Measurements from ENCODE around the gene CC2D2B. TPM values are rescaled to one million over a fixed set of nuclear protein-coding genes. Genes with fewer than 3 reads are reported as not detected.
"Not testable (repeated sequence)": the region's sequence is repeated elsewhere in the genome, so short reads cannot be mapped to it uniquely, and the experiment has no call there.

The CC2D2B gene
- total and polyA plus RNA-seq, 4 donors = 0.13 to 12.2 (median 7.2) TPM

DNA sequence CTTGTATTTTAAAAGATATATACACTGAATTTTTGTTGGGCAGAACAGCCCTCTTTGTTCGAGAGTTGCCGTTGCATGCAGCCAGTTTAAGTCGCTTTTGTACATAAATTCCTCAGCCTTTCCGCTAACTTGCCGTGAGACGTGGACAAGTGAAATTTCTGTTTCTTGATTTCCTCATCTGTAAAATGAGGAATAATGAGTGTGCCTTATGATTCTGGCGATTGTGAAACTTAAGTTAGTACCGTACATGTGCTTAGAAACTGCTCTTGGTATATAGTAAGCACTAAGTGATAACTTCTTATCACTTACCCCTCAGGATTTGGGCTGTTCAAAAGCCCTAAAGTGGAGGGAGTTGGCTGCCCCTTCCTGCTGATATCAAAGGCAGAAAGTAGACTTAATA, 137.0 kb downstream of the CC2D2B start:
- DNase-seq (no peak), ATAC-seq (ENCODE audit: low FRiP score) (no peak)
- Histone ChIP-seq H3K36me3 (ENCODE audit: control insufficient read depth in 1 of 2, insufficient read depth in 2 of 2, low read length in 1 of 2) (no peaks in the 10 kb centered on the region), H3K4me3 (ENCODE audit: low read length in 2 of 2) (peak overlapping the region in 1 of 2 donors; percentile 78), H3K9me3 (ENCODE audit: control insufficient read depth, low read length) (no peaks in the 10 kb centered on the region), H3K27me3 (ENCODE audit: control insufficient read depth in 1 of 2, insufficient read depth in 2 of 2, low read length in 1 of 2) (no peaks in the 10 kb centered on the region), H3K4me1 (ENCODE audit: control insufficient read depth in 1 of 2, insufficient read depth in 2 of 2, low read length in 2 of 2) (peaks cover 0 to 2% of the 10 kb centered on the region in 2 donors), H3K27ac (ENCODE audit: low read depth in 1 of 2, low read length in 2 of 2) (no peak overlapping the region)
- intact Hi-C loops (cut with DNase I) = loop anchor here in 1 of 2 donors (5.0 kb wide), 1 partner anchor 788 kb away; the partner anchor contains the start of gene LCOR
- 28 to 40% methylated on average over 8 of the region's 8 CpGs for WGBS, 2 donors

- no peaks in the 10 kb centered on the region for H3K27me3 ChIP-seq (ENCODE audit: control insufficient read depth in 1 of 2, insufficient read depth in 2 of 2, low read length in 1 of 2)
- H3K9me3 ChIP-seq (ENCODE audit: control insufficient read depth, low read length) = no peaks in the 10 kb centered on the region
- DNase-seq = no peak
- no peaks in the 10 kb centered on the region for H3K36me3 ChIP-seq (ENCODE audit: control insufficient read depth in 1 of 2, insufficient read depth in 2 of 2, low read length in 1 of 2)
- 94 to 98% methylated on average over 1 of the region's 1 CpG for WGBS, 2 donors
- ATAC-seq (ENCODE audit: low FRiP score) = no peak
- H3K27ac ChIP-seq (ENCODE audit: low read depth in 1 of 2, low read length in 2 of 2) = no peak overlapping the region
- no peak overlapping the region for H3K4me3 ChIP-seq (ENCODE audit: low read length in 2 of 2)
- H3K4me1 ChIP-seq (ENCODE audit: control insufficient read depth in 1 of 2, insufficient read depth in 2 of 2, low read length in 2 of 2) = peaks cover 0 to 2% of the 10 kb centered on the region in 2 donors
- intact Hi-C loops (cut with DNase I) = no loop called here
Observed at GRCh38 chr10:96046546-96046945, 138.8 kb downstream of the CC2D2B start.

DNA sequence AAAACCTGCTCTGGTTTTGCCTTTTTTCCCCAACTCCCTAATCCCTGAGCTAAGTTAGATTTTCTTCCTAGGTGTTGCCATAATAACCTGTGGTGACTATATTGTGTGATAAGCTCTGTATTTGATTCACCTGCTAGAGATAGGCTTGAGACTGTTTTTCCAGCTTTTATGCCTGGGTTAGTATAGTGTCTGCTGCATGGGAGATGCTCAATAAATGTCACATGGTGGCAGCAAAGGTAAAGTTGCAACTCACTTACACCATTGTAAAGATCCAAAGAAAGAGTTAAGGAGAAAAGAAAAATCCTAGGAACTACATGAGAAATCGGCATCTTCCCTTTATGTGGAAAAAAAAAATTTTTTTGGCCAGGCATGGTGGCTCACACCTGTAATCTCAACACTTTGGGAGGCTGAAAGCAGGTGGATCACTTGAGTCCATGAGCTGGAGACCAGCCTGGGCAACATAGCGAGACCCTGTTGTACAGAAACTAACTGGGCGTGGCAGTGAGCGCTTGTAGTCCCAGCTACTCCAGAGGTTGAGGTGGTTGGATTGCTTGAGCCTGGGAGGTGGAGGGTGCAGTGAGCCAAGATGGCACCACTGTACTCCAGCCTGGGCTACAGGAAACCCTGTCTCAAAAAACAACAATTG, 139.4 kb downstream of the CC2D2B start:
- WGBS, 2 donors = 94 to 98% methylated on average over 4 of the region's 4 CpGs
- H3K4me3 ChIP-seq (ENCODE audit: low read length in 2 of 2) = no peak overlapping the region
- H3K36me3 ChIP-seq (ENCODE audit: control insufficient read depth in 1 of 2, insufficient read depth in 2 of 2, low read length in 1 of 2) = no peaks in the 10 kb centered on the region
- DNase-seq (no peak), ATAC-seq (ENCODE audit: low FRiP score) (no peak)
- H3K9me3 ChIP-seq (ENCODE audit: control insufficient read depth, low read length) = no peaks in the 10 kb centered on the region
- intact Hi-C loops (cut with DNase I) = no loop called here
- H3K27me3 ChIP-seq (ENCODE audit: control insufficient read depth in 1 of 2, insufficient read depth in 2 of 2, low read length in 1 of 2) = no peaks in the 10 kb centered on the region
- H3K4me1 ChIP-seq (ENCODE audit: control insufficient read depth in 1 of 2, insufficient read depth in 2 of 2, low read length in 2 of 2) = peaks cover 0 to 2% of the 10 kb centered on the region in 2 donors
- no peak overlapping the region for H3K27ac ChIP-seq (ENCODE audit: low read depth in 1 of 2, low read length in 2 of 2)

- H3K4me1 ChIP-seq (ENCODE audit: control insufficient read depth in 1 of 2, insufficient read depth in 2 of 2, low read length in 2 of 2); intact Hi-C loops (cut with DNase I); H3K9me3 ChIP-seq (ENCODE audit: control insufficient read depth, low read length); H3K27me3 ChIP-seq (ENCODE audit: control insufficient read depth in 1 of 2, insufficient read depth in 2 of 2, low read length in 1 of 2); ATAC-seq (ENCODE audit: low FRiP score); H3K27ac ChIP-seq (ENCODE audit: low read depth in 1 of 2, low read length in 2 of 2); H3K4me3 ChIP-seq (ENCODE audit: low read length in 2 of 2); H3K36me3 ChIP-seq (ENCODE audit: control insufficient read depth in 1 of 2, insufficient read depth in 2 of 2, low read length in 1 of 2); DNase-seq: not testable (repeated sequence)
- 92 to 96% methylated on average over 3 of the region's 3 CpGs for WGBS, 2 donors
Observed at GRCh38 chr10:96047925-96048324, 140.2 kb downstream of the CC2D2B start.

- Histone ChIP-seq H3K9me3 (ENCODE audit: control insufficient read depth, low read length) (no peaks in the 10 kb centered on the region), H3K27me3 (ENCODE audit: control insufficient read depth in 1 of 2, insufficient read depth in 2 of 2, low read length in 1 of 2) (no peaks in the 10 kb centered on the region), H3K27ac (ENCODE audit: low read depth in 1 of 2, low read length in 2 of 2) (no peak overlapping the region), H3K36me3 (ENCODE audit: control insufficient read depth in 1 of 2, insufficient read depth in 2 of 2, low read length in 1 of 2) (no peaks in the 10 kb centered on the region), H3K4me1 (ENCODE audit: control insufficient read depth in 1 of 2, insufficient read depth in 2 of 2, low read length in 2 of 2) (peaks cover 0 to 2% of the 10 kb centered on the region in 2 donors), H3K4me3 (ENCODE audit: low read length in 2 of 2) (no peak overlapping the region)
- ATAC-seq (ENCODE audit: low FRiP score) = no peak
- 89 to 94% methylated on average over 2 of the region's 2 CpGs for WGBS, 2 donors
- intact Hi-C loops (cut with DNase I) = no loop called here
- no peak for DNase-seq
Observed at GRCh38 chr10:96049340-96049739, 141.6 kb downstream of the CC2D2B start.

GRCh38 chr10:96053985-96054384, 146.2 kb downstream of the CC2D2B start:
- Histone ChIP-seq H3K9me3 (ENCODE audit: control insufficient read depth, low read length) (no peaks in the 10 kb centered on the region), H3K4me1 (ENCODE audit: control insufficient read depth in 1 of 2, insufficient read depth in 2 of 2, low read length in 2 of 2) (no peaks in the 10 kb centered on the region), H3K27me3 (ENCODE audit: control insufficient read depth in 1 of 2, insufficient read depth in 2 of 2, low read length in 1 of 2) (no peaks in the 10 kb centered on the region), H3K4me3 (ENCODE audit: low read length in 2 of 2) (no peak overlapping the region), H3K27ac (ENCODE audit: low read depth in 1 of 2, low read length in 2 of 2) (no peak overlapping the region), H3K36me3 (ENCODE audit: control insufficient read depth in 1 of 2, insufficient read depth in 2 of 2, low read length in 1 of 2) (peaks cover 0 to 4% of the 10 kb centered on the region in 2 donors)
- 93 to 98% methylated on average over 2 of the region's 2 CpGs for WGBS, 2 donors
- ATAC-seq (ENCODE audit: low FRiP score) = no peak
- intact Hi-C loops (cut with DNase I) = no loop called here
- DNase-seq = no peak

DNA sequence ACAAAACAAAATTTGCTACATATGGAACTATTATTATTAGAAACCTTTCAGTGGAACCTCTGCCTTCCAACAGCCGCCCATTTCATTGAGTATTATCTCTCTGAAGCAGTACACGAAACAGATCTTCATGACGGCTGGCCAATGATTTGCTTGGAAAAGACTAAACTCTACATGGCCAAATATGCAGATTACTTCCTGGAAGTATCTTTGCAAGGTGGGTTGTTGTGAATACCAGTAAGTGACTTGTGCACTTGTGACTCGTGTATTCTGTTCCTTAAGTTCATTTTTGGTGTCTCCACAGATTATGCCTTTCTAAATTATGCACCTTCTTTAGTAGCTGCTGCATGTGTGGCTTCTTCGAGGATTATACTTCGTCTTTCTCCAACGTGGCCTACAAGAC, 149.0 kb downstream of the CC2D2B start:
- intact Hi-C loops (cut with DNase I) = no loop called here
- Histone ChIP-seq H3K27ac (ENCODE audit: low read depth in 1 of 2, low read length in 2 of 2) (no peak overlapping the region), H3K4me3 (ENCODE audit: low read length in 2 of 2) (no peak overlapping the region), H3K27me3 (ENCODE audit: control insufficient read depth in 1 of 2, insufficient read depth in 2 of 2, low read length in 1 of 2) (no peaks in the 10 kb centered on the region), H3K9me3 (ENCODE audit: control insufficient read depth, low read length) (no peaks in the 10 kb centered on the region), H3K4me1 (ENCODE audit: control insufficient read depth in 1 of 2, insufficient read depth in 2 of 2, low read length in 2 of 2) (no peaks in the 10 kb centered on the region), H3K36me3 (ENCODE audit: control insufficient read depth in 1 of 2, insufficient read depth in 2 of 2, low read length in 1 of 2) (peaks cover 0 to 4% of the 10 kb centered on the region in 2 donors)
- 90 to 91% methylated on average over 7 of the region's 7 CpGs for WGBS, 2 donors
- DNase-seq = no peak
- no peak for ATAC-seq (ENCODE audit: low FRiP score)

- H3K9me3 ChIP-seq (ENCODE audit: control insufficient read depth, low read length) = no peaks in the 10 kb centered on the region
- ATAC-seq (ENCODE audit: low FRiP score) = no peak
- H3K27me3 ChIP-seq (ENCODE audit: control insufficient read depth in 1 of 2, insufficient read depth in 2 of 2, low read length in 1 of 2) = no peaks in the 10 kb centered on the region
- intact Hi-C loops (cut with DNase I) = no loop called here
- H3K4me1 ChIP-seq (ENCODE audit: control insufficient read depth in 1 of 2, insufficient read depth in 2 of 2, low read length in 2 of 2) = no peaks in the 10 kb centered on the region
- H3K36me3 ChIP-seq (ENCODE audit: control insufficient read depth in 1 of 2, insufficient read depth in 2 of 2, low read length in 1 of 2) = peaks cover 0 to 4% of the 10 kb centered on the region in 2 donors
- 93 to 94% methylated on average over 3 of the region's 3 CpGs for WGBS, 2 donors
- DNase-seq = no peak
- H3K4me3 ChIP-seq (ENCODE audit: low read length in 2 of 2) = no peak overlapping the region
- H3K27ac ChIP-seq (ENCODE audit: low read depth in 1 of 2, low read length in 2 of 2) = no peak overlapping the region
Observed at GRCh38 chr10:96061232-96061631, 153.5 kb downstream of the CC2D2B start.

DNA sequence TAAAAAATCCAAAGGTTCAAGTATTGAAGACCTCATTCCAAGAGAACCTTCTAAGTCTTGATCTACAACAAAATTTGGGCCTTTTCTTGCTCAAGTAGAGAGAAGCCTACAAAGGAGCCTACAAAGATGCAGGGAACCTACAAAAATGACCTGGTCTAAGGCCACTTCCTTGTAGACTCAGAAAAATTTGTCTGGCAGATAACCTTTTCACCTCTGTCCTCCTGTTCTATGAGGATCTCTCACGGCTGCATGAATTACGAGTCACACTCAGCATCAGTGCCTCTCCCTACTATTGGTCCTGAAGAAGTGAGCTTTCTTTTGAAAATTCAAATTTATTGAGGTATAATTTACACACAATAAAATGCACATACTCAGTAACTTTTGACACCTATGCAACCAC, 164.9 kb downstream of the CC2D2B start:
- Histone ChIP-seq H3K27ac (ENCODE audit: low read depth in 1 of 2, low read length in 2 of 2) (no peak overlapping the region), H3K4me1 (ENCODE audit: control insufficient read depth in 1 of 2, insufficient read depth in 2 of 2, low read length in 2 of 2) (no peaks in the 10 kb centered on the region), H3K4me3 (ENCODE audit: low read length in 2 of 2) (no peak overlapping the region), H3K36me3 (ENCODE audit: control insufficient read depth in 1 of 2, insufficient read depth in 2 of 2, low read length in 1 of 2) (no peaks in the 10 kb centered on the region), H3K27me3 (ENCODE audit: control insufficient read depth in 1 of 2, insufficient read depth in 2 of 2, low read length in 1 of 2) (no peaks in the 10 kb centered on the region), H3K9me3 (ENCODE audit: control insufficient read depth, low read length) (no peaks in the 10 kb centered on the region)
- WGBS, 2 donors = 86 to 93% methylated on average over 2 of the region's 2 CpGs
- ATAC-seq (ENCODE audit: low FRiP score) = no peak
- intact Hi-C loops (cut with DNase I) = no loop called here
- DNase-seq = no peak
